GM23338 (cell line): ENCODE data around the gene TBX2. TPM values are rescaled to one million over a fixed set of nuclear protein-coding genes. Genes with fewer than 3 reads are reported as not detected.
"Not testable (repeated sequence)": the region's sequence is repeated elsewhere in the genome, so short reads cannot be mapped to it uniquely, and the experiment has no call there.

Source experiments
- ATAC-seq: fragments of 200-7000 bp; cut with Tn5 transposase; 3 replicates; pipeline ENCODE4 v1.9.1; 2020
- DNase-seq: peaks from one replicate; pipeline ENCODE4 v3.0.0-alpha.2; 2015; ENCODE audit warnings: low spot score
- H2AFZ ChIP-seq: fragments of 200-600 bp; sonication (generic); 2 replicates; pipeline ENCODE4 v1.8.0; 2016; ENCODE audit warnings: antibody characterized with exemption, mild to moderate bottlenecking, moderate library complexity
- H3F3A ChIP-seq: fragments of 200-600 bp; sonication (generic); replicated peaks from 2 replicates; pipeline ENCODE4 v1.8.0; 2017; ENCODE audit warnings: antibody characterized with exemption, mixed run types, low read depth
- H3K27ac ChIP-seq: fragments of 200-600 bp; sonication (generic); 2 replicates; pipeline ENCODE4 v1.6.1; 2016; ENCODE audit warnings: low read depth
- H3K27me3 ChIP-seq: fragments of 200-600 bp; sonication (generic); 2 replicates; pipeline ENCODE4 v1.8.0; 2016; ENCODE audit warnings: mild to moderate bottlenecking, mixed run types, moderate library complexity; ENCODE audit not compliant: insufficient read depth
- H3K36me3 ChIP-seq: fragments of 200-600 bp; sonication (generic); 2 replicates; pipeline ENCODE4 v1.8.0; 2016; ENCODE audit warnings: mild to moderate bottlenecking; ENCODE audit not compliant: insufficient read depth
- H3K4me1 ChIP-seq: fragments of 200-600 bp; sonication (generic); 2 replicates; pipeline ENCODE4 v1.8.0; 2016; ENCODE audit warnings: mild to moderate bottlenecking, moderate library complexity; ENCODE audit not compliant: insufficient read depth
- H3K4me2 ChIP-seq: fragments of 200-600 bp; sonication (generic); 2 replicates; pipeline ENCODE4 v1.7.1; 2017; ENCODE audit warnings: mixed run types
- H3K4me3 ChIP-seq: fragments of 200-600 bp; sonication (generic); 2 replicates; pipeline ENCODE4 v1.6.1; 2016; ENCODE audit warnings: mixed run types
- H3K79me2 ChIP-seq: fragments of 200-600 bp; sonication (generic); replicated peaks from 2 replicates; pipeline ENCODE4 v1.8.0; 2017; ENCODE audit warnings: mild to moderate bottlenecking; ENCODE audit not compliant: insufficient read depth
- H3K9me2 ChIP-seq: fragments of 200-600 bp; sonication (generic); 2 replicates; pipeline ENCODE4 v1.8.0; 2017; ENCODE audit not compliant: insufficient read depth
- H4K20me1 ChIP-seq: fragments of 200-600 bp; sonication (generic); replicated peaks from 2 replicates; pipeline ENCODE4 v1.8.0; 2017; ENCODE audit warnings: mild to moderate bottlenecking; ENCODE audit not compliant: insufficient read depth
- H3K27ac Mint-ChIP-seq: 2 replicates; pipeline ENCODE4 v1.8.0; 2020; ENCODE audit warnings: inconsistent platforms, mild to moderate bottlenecking, moderate library complexity, mixed read lengths
- H3K27me3 Mint-ChIP-seq: 3 replicates; pipeline ENCODE4 v1.8.0; 2022; ENCODE audit warnings: low read depth, mild to moderate bottlenecking, moderate library complexity, mixed read lengths, inconsistent platforms; ENCODE audit not compliant: insufficient read depth, poor library complexity
- H3K36me3 Mint-ChIP-seq: 3 replicates; pipeline ENCODE4 v1.8.0; 2021; ENCODE audit warnings: low read depth, mild to moderate bottlenecking, inconsistent platforms, moderate library complexity, mixed read lengths
- H3K4me1 Mint-ChIP-seq: 3 replicates; pipeline ENCODE4 v1.8.0; 2020; ENCODE audit warnings: mild to moderate bottlenecking, inconsistent platforms, mixed read lengths
- H3K4me3 Mint-ChIP-seq: 3 replicates; pipeline ENCODE4 v1.8.0; 2021; ENCODE audit warnings: moderate library complexity, mild to moderate bottlenecking, inconsistent platforms, mixed read lengths
- H3K9me3 Mint-ChIP-seq: 3 replicates; pipeline ENCODE4 v1.8.0; 2020; ENCODE audit warnings: moderate library complexity, mild to moderate bottlenecking, inconsistent platforms, mixed read lengths
- CREB1 ChIP-seq: fragments of 250-450 bp; sonication (Bioruptor Pico); IDR thresholded peaks from 2 replicates; pipeline ENCODE4 v1.5.0; 2020; ENCODE audit warnings: low read depth, mild to moderate bottlenecking, moderate library complexity
- EZH2 ChIP-seq: fragments of 200-600 bp; sonication (generic); IDR thresholded peaks from one replicate; pipeline ENCODE4 v1.8.0; 2017; ENCODE audit warnings: antibody characterized with exemption, mild to moderate bottlenecking, low read depth; ENCODE audit not compliant: unreplicated experiment
- EZH2phosphoT487 ChIP-seq: fragments of 200-600 bp; sonication (generic); IDR thresholded peaks from one replicate; pipeline ENCODE4 v1.8.1; 2018; ENCODE audit warnings: antibody characterized with exemption; ENCODE audit not compliant: unreplicated experiment
- JUNB ChIP-seq: IDR thresholded peaks from one replicate; pipeline ENCODE4 v1.6.1; 2016; ENCODE audit warnings: antibody characterized with exemption; ENCODE audit not compliant: unreplicated experiment
- NANOG ChIP-seq: IDR thresholded peaks from 2 replicates; pipeline ENCODE4 v1.6.1; 2016; ENCODE audit warnings: antibody characterized with exemption, borderline replicate concordance
- POLR2AphosphoS5 ChIP-seq: IDR thresholded peaks from 2 replicates; pipeline ENCODE4 v1.6.1; 2016; ENCODE audit warnings: antibody characterized with exemption, low read depth
- STAT1 ChIP-seq: IDR thresholded peaks from one replicate; pipeline ENCODE4 v1.6.1; 2016; ENCODE audit warnings: antibody characterized with exemption; ENCODE audit not compliant: unreplicated experiment
- ZNF114 ChIP-seq: fragments of 250-450 bp; sonication (Bioruptor Pico); IDR thresholded peaks from 2 replicates; pipeline ENCODE4 v1.5.0; 2020; ENCODE audit warnings: mild to moderate bottlenecking, moderate library complexity
- ZNF331 ChIP-seq: fragments of 250-450 bp; sonication (Bioruptor Pico); IDR thresholded peaks from 2 replicates; pipeline ENCODE4 v1.5.0; 2020; ENCODE audit warnings: low read depth, mild to moderate bottlenecking, moderate library complexity
- polyA plus RNA-seq: library from polyadenylated mRNA; unstranded; fragments of >200 nt; fragmentation: Nextera tagmentation; extraction: Ambion mirVana; gene quantifications from 2 replicates; pipeline ENCODE4 v1.2.1, GENCODE V29; 2016
- total RNA-seq: library from RNA; depleted of rRNA; stranded (reverse); fragments of >200 nt; shearing (Covaris generic); gene quantifications from 2 replicates; pipeline ENCODE4 v1.2.3, GENCODE V29; 2014
- TF ChIP-seq, protein P1 (sequence below): IDR thresholded peaks from 2 replicates; pipeline ENCODE4 v1.6.1; 2016; ENCODE audit warnings: antibody characterized with exemption
- TF ChIP-seq, protein P2 (sequence below), 2 experiments: fragments of 200-600 bp in 1 of 2; sonication (generic) in 1 of 2; conservative IDR thresholded peaks; 2 replicates each; pipeline versions ENCODE4 v1.5.1 to v1.6.1; 2016 to 2017; ENCODE audit warnings: antibody characterized with exemption in 2 of 2, low read depth in 2 of 2, mild to moderate bottlenecking in 2 of 2, moderate library complexity in 1 of 2
- TF ChIP-seq, protein P3 (sequence below): IDR thresholded peaks from one replicate; pipeline ENCODE4 v1.6.1; 2018; ENCODE audit warnings: antibody characterized with exemption; ENCODE audit not compliant: unreplicated experiment

The TBX2 gene
- total and polyA plus RNA-seq, 2 experiments from 2014 or later: not detected

DNA sequence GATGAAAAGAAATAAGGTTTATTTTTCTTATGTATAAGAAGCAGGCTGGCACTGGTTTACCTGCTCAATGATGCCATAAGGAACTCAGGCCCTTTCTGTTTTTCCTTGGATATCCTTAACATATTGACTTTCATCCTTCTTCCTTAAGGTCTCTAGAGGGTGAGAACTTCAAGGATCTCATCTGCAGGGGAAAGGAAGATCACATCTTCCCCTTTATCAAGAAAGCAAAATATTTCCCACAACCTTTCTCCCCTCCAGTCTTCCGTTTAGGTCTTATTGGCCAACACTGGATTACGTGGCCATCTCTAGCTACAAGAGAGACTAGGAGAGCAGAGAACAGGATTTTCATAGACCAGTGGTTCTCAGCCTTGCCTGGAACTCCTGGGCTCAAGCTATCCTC is 48.4 kb downstream of the TBX2 start (continued):
- TF ChIP-seq, protein P1, sequence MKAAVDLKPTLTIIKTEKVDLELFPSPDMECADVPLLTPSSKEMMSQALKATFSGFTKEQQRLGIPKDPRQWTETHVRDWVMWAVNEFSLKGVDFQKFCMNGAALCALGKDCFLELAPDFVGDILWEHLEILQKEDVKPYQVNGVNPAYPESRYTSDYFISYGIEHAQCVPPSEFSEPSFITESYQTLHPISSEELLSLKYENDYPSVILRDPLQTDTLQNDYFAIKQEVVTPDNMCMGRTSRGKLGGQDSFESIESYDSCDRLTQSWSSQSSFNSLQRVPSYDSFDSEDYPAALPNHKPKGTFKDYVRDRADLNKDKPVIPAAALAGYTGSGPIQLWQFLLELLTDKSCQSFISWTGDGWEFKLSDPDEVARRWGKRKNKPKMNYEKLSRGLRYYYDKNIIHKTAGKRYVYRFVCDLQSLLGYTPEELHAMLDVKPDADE: no peak

DNA sequence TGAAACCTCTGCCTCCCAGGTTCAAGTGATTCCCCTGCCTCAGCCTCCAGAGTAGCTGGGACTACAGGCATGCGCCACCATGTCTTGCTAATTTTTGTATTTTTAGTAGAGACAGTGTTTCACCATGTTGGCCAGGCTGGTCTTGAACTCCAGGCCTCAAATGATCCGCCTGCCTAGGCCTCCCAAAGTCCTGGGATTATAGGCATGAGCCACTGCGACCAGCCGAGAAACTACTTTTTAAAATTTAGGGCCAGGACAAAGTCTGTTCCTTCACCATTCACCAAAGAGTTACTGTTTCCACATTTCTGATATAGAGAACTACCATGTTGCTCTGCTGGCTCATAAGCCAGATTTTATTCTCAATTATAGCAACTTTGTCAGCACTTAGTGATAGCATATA is 49.5 kb downstream of the TBX2 start:
- not testable (repeated sequence) for DNase-seq, H4K20me1 ChIP-seq, H3K79me2 ChIP-seq, H3K4me3 Mint-ChIP-seq, H3K9me2 ChIP-seq, H2AFZ ChIP-seq, H3K4me2 ChIP-seq, H3K27ac ChIP-seq, H3K36me3 ChIP-seq, H3K9me3 Mint-ChIP-seq, H3F3A ChIP-seq, H3K36me3 Mint-ChIP-seq, H3K4me3 ChIP-seq, H3K27ac Mint-ChIP-seq, ATAC-seq
- H3K27me3 Mint-ChIP-seq: peaks cover 64% of the 10 kb centered on the region
- H3K4me1 Mint-ChIP-seq: peaks cover 27% of the 10 kb centered on the region
- Histone ChIP-seq H3K27me3 (peaks cover 84% of the 10 kb centered on the region), H3K4me1 (peaks cover 17% of the 10 kb centered on the region)

DNA sequence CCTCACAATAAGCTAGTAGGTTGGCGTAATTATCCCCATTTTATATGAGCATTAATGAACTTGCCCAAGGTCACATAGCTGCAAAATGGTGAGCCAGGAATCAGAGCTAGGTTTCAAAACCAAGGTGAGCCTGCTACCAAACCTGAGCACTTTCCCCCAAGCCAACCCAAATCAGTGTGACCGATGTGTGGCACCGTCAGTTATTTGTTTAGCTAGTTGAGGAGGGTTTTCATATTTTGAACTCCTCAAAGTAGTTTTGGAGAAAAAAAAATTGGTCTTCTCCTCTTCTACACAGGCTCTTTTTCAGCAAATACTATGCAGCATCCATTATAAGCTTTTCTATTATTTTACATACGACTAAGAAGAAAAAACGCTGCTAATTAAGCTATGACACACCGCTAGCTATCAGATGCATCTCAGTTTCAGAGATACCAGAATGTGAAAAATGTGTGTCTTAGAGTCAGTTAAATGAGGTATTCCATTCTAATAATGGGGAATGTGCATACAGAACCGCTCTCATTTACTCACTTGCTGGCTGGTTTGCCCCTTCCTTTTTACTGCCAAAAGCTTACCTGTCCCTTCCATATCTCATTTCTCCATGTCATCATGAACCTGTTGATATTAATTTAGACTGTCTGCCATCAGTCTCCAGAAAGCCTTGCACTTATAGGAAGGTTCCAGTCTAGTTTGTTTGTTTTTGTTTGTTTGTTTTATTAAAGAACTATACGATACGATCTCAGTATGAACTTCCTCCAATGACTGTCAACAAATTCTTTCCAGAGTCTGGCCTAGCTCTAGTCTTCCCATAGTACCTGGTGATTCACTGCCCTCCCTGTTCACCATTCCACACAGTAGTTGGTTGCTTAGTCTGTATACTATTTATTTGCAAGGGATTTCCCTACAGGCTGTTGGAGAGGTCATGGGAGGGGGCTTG is 50.3 kb downstream of the TBX2 start:
- Histone ChIP-seq H3K36me3 (no peaks in the 10 kb centered on the region), H3K4me3 (no peak overlapping the region), H3K79me2 (no peaks in the 10 kb centered on the region), H3F3A (0 out of 2 replicates have a peak, but pooled peaks cover 4% of the 10 kb centered on the region), H3K4me1 (peaks cover 19% of the 10 kb centered on the region), H3K27ac (no peak overlapping the region), H4K20me1 (peaks cover 6% of the 10 kb centered on the region; the same call in 1 of the 2 replicates), H2AFZ (no peak overlapping the region), H3K4me2 (no peak overlapping the region), H3K9me2 (no peaks in the 10 kb centered on the region), H3K27me3 (peaks cover 93% of the 10 kb centered on the region)
- no peak overlapping the region for H3K27ac Mint-ChIP-seq
- DNase-seq (no peak), ATAC-seq (no peak)
- peaks cover 3% of the 10 kb centered on the region; the same call in 1 of the 3 replicates for H3K36me3 Mint-ChIP-seq
- H3K4me3 Mint-ChIP-seq: no peak overlapping the region
- peaks cover 31% of the 10 kb centered on the region for H3K4me1 Mint-ChIP-seq
- H3K9me3 Mint-ChIP-seq: no peaks in the 10 kb centered on the region; the same call in none of the 3 replicates
- H3K27me3 Mint-ChIP-seq: peaks cover 68% of the 10 kb centered on the region
- TF ChIP-seq EZH2 (no peak), CREB1 (no peak), EZH2phosphoT487 (no peak), POLR2AphosphoS5 (no peak), ZNF114 (CRISPR knock-in tag) (no peak), ZNF331 (no peak), JUNB (no peak), NANOG (no peak), STAT1 (no peak)
- TF ChIP-seq, protein P1: no peak
- TF ChIP-seq, protein P2, sequence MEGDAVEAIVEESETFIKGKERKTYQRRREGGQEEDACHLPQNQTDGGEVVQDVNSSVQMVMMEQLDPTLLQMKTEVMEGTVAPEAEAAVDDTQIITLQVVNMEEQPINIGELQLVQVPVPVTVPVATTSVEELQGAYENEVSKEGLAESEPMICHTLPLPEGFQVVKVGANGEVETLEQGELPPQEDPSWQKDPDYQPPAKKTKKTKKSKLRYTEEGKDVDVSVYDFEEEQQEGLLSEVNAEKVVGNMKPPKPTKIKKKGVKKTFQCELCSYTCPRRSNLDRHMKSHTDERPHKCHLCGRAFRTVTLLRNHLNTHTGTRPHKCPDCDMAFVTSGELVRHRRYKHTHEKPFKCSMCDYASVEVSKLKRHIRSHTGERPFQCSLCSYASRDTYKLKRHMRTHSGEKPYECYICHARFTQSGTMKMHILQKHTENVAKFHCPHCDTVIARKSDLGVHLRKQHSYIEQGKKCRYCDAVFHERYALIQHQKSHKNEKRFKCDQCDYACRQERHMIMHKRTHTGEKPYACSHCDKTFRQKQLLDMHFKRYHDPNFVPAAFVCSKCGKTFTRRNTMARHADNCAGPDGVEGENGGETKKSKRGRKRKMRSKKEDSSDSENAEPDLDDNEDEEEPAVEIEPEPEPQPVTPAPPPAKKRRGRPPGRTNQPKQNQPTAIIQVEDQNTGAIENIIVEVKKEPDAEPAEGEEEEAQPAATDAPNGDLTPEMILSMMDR (conservative IDR thresholded peaks at IDR 0.05; ENCODE audit: low read depth in 2 of 2): no peak
- TF ChIP-seq, protein P3, sequence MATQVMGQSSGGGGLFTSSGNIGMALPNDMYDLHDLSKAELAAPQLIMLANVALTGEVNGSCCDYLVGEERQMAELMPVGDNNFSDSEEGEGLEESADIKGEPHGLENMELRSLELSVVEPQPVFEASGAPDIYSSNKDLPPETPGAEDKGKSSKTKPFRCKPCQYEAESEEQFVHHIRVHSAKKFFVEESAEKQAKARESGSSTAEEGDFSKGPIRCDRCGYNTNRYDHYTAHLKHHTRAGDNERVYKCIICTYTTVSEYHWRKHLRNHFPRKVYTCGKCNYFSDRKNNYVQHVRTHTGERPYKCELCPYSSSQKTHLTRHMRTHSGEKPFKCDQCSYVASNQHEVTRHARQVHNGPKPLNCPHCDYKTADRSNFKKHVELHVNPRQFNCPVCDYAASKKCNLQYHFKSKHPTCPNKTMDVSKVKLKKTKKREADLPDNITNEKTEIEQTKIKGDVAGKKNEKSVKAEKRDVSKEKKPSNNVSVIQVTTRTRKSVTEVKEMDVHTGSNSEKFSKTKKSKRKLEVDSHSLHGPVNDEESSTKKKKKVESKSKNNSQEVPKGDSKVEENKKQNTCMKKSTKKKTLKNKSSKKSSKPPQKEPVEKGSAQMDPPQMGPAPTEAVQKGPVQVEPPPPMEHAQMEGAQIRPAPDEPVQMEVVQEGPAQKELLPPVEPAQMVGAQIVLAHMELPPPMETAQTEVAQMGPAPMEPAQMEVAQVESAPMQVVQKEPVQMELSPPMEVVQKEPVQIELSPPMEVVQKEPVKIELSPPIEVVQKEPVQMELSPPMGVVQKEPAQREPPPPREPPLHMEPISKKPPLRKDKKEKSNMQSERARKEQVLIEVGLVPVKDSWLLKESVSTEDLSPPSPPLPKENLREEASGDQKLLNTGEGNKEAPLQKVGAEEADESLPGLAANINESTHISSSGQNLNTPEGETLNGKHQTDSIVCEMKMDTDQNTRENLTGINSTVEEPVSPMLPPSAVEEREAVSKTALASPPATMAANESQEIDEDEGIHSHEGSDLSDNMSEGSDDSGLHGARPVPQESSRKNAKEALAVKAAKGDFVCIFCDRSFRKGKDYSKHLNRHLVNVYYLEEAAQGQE: no peak
